DMS114 treated with DMSO at 0.1 percent for 48 hours (cell line): Measurements from ENCODE around the gene HESX1.

Experiments
- DNase-seq: peaks from one replicate; lab custom pipeline; 2025; ENCODE audit not compliant: unreplicated experiment; lab: John Stamatoyannopoulos, UW

HESX1 gene

GRCh38 chr3:57168151-57168550, 31.6 kb downstream of the HESX1 start:
- no peak for DNase-seq

- DNase-seq: no peak
Measured at GRCh38 chr3:57166660-57167059, 33.1 kb downstream of the HESX1 start.

- DNase-seq: no peak
Measured at GRCh38 chr3:57165641-57166040, 34.1 kb downstream of the HESX1 start.

GRCh38 chr3:57164657-57165573, 34.9 kb downstream of the HESX1 start, which contains the start of gene IL17RD:
Gene IL17RD, minus strand, starts transcription at chr3:57165353. Its CDS starts 67 bp downstream, at chr3:57165286.
- DNase-seq: peak; percentile 49

- DNase-seq: no peak
Measured at GRCh38 chr3:57164217-57164656, 35.5 kb downstream of the HESX1 start.

GRCh38 chr3:57163751-57164150, 36.0 kb downstream of the HESX1 start:
- DNase-seq: no peak

GRCh38 chr3:57161915-57162314, 37.9 kb downstream of the HESX1 start:
- no peak for DNase-seq

- DNase-seq: no peak
Measured at GRCh38 chr3:57160765-57161538, 38.8 kb downstream of the HESX1 start.

GRCh38 chr3:57160076-57160764, 39.6 kb downstream of the HESX1 start:
- DNase-seq: no peak

GRCh38 chr3:57158813-57159738, 40.7 kb downstream of the HESX1 start:
- no peak for DNase-seq

- DNase-seq: no peak
Measured at GRCh38 chr3:57158325-57158724, 41.5 kb downstream of the HESX1 start.

GRCh38 chr3:57157545-57157944, 42.2 kb downstream of the HESX1 start:
- no peak for DNase-seq

GRCh38 chr3:57155310-57155643, 44.5 kb downstream of the HESX1 start:
- no peak for DNase-seq

GRCh38 chr3:57154470-57155309, 45.1 kb downstream of the HESX1 start:
- DNase-seq: no peak

GRCh38 chr3:57152151-57153143, 47.3 kb downstream of the HESX1 start:
- DNase-seq: no peak

- DNase-seq: no peak
Measured at GRCh38 chr3:57151749-57152148, 48.0 kb downstream of the HESX1 start.

GRCh38 chr3:57151021-57151449, 48.7 kb downstream of the HESX1 start:
- DNase-seq: no peak

GRCh38 chr3:57150113-57150581, 49.6 kb downstream of the HESX1 start:
- DNase-seq: no peak
